OCI-LY3 (cell line): ENCODE results near the gene DOCK4.

Experiments used
- H2AFZ ChIP-seq: fragments of 200-600, 300-600 bp; shearing (Covaris generic); 2 replicates; pipeline ENCODE4 v1.6.0; 2014; ENCODE audit warnings: antibody characterized with exemption, low read depth, low read length
- H3K27ac ChIP-seq: fragments of 200-600, 300-600 bp; sonication (generic); 2 replicates; pipeline ENCODE4 v1.5.1; 2014; ENCODE audit warnings: mild to moderate bottlenecking, low read length, moderate library complexity, mixed read lengths
- H3K27me3 ChIP-seq: fragments of 200-600, 300-600 bp; sonication (generic); 2 replicates; pipeline ENCODE4 v1.6.1; 2014; ENCODE audit warnings: low read depth, low read length, mixed read lengths
- H3K36me3 ChIP-seq: fragments of 200-600, 300-600 bp; sonication (generic); replicated peaks from 2 replicates; pipeline ENCODE3; 2014; ENCODE audit warnings: low read depth, low read length, mixed read lengths
- H3K4me1 ChIP-seq: fragments of 300-600, 200-600 bp; sonication (generic); 2 replicates; pipeline ENCODE4 v1.6.1; 2014; ENCODE audit warnings: low read length, mixed read lengths
- H3K4me2 ChIP-seq: fragments of 200-600, 300-600 bp; sonication (generic); 2 replicates; pipeline ENCODE4 v1.6.1; 2014; ENCODE audit warnings: low read length, mixed read lengths
- H3K4me3 ChIP-seq: fragments of 300-600, 200-600 bp; sonication (generic); 2 replicates; pipeline ENCODE4 v1.5.1; 2014; ENCODE audit warnings: antibody characterized with exemption, mild to moderate bottlenecking, low read length, moderate library complexity
- H3K79me2 ChIP-seq: fragments of 300-600, 200-600 bp; shearing (Covaris generic); 2 replicates; pipeline ENCODE4 v1.6.1; 2014; ENCODE audit warnings: mild to moderate bottlenecking, low read length, mixed read lengths
- H3K9ac ChIP-seq: fragments of 300-600, 200-600 bp; shearing (Covaris generic); 2 replicates; pipeline ENCODE4 v1.6.0; 2014; ENCODE audit warnings: mild to moderate bottlenecking, low read length, moderate library complexity
- H3K9me3 ChIP-seq: fragments of 200-600, 300-600 bp; shearing (Covaris generic); 2 replicates; pipeline ENCODE4 v1.6.1; 2014; ENCODE audit warnings: low read length, mixed read lengths; ENCODE audit not compliant: insufficient read depth
- H4K20me1 ChIP-seq: fragments of 200-600, 300-600 bp; sonication (generic); 2 replicates; pipeline ENCODE4 v1.6.1; 2016; ENCODE audit warnings: low read length, mixed read lengths; ENCODE audit not compliant: insufficient read depth
- EZH2phosphoT487 ChIP-seq: fragments of 200-600 bp; shearing (Covaris generic); IDR thresholded peaks from 2 replicates; pipeline ENCODE4 v1.6.1; 2018; ENCODE audit warnings: antibody characterized with exemption, mixed run types, low read depth
- TF ChIP-seq, protein P1 (sequence below): fragments of 200-600, 300-600 bp; sonication (generic); IDR thresholded peaks from 2 replicates; pipeline ENCODE4 v1.5.1; 2014; ENCODE audit warnings: antibody characterized with exemption, low read length, low read depth

DOCK4 gene

GRCh38 chr7:112110175-112110574 is 96.0 kb downstream of the DOCK4 start:
- no peaks in the 10 kb centered on the region for H4K20me1 ChIP-seq
- TF ChIP-seq EZH2phosphoT487: no peak
- TF ChIP-seq, protein P1, sequence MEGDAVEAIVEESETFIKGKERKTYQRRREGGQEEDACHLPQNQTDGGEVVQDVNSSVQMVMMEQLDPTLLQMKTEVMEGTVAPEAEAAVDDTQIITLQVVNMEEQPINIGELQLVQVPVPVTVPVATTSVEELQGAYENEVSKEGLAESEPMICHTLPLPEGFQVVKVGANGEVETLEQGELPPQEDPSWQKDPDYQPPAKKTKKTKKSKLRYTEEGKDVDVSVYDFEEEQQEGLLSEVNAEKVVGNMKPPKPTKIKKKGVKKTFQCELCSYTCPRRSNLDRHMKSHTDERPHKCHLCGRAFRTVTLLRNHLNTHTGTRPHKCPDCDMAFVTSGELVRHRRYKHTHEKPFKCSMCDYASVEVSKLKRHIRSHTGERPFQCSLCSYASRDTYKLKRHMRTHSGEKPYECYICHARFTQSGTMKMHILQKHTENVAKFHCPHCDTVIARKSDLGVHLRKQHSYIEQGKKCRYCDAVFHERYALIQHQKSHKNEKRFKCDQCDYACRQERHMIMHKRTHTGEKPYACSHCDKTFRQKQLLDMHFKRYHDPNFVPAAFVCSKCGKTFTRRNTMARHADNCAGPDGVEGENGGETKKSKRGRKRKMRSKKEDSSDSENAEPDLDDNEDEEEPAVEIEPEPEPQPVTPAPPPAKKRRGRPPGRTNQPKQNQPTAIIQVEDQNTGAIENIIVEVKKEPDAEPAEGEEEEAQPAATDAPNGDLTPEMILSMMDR: no peak

GRCh38 chr7:112108981-112109380 is 97.2 kb downstream of the DOCK4 start:
- no peak overlapping the region for H3K27ac ChIP-seq
- TF ChIP-seq EZH2phosphoT487: no peak
- TF ChIP-seq, protein P1: no peak
- no peak overlapping the region for H3K4me3 ChIP-seq
- H3K4me2 ChIP-seq: no peak overlapping the region
- no peaks in the 10 kb centered on the region for H3K36me3 ChIP-seq
- H3K4me1 ChIP-seq: no peaks in the 10 kb centered on the region
- no peaks in the 10 kb centered on the region for H3K79me2 ChIP-seq
- H3K9me3 ChIP-seq: no peaks in the 10 kb centered on the region
- no peaks in the 10 kb centered on the region for H3K27me3 ChIP-seq
- H4K20me1 ChIP-seq: no peaks in the 10 kb centered on the region
- H2AFZ ChIP-seq: no peak overlapping the region
- H3K9ac ChIP-seq: no peak overlapping the region

More at GRCh38 chr7:112110175-112110574, 96.0 kb downstream of the DOCK4 start:
- Histone ChIP-seq H3K27me3 (no peaks in the 10 kb centered on the region), H2AFZ (no peak overlapping the region), H3K79me2 (no peaks in the 10 kb centered on the region), H3K9ac (no peak overlapping the region), H3K4me2 (no peak overlapping the region), H3K4me3 (no peak overlapping the region), H3K27ac (no peak overlapping the region), H3K9me3 (no peaks in the 10 kb centered on the region), H3K4me1 (no peaks in the 10 kb centered on the region), H3K36me3 (no peaks in the 10 kb centered on the region)

DNA sequence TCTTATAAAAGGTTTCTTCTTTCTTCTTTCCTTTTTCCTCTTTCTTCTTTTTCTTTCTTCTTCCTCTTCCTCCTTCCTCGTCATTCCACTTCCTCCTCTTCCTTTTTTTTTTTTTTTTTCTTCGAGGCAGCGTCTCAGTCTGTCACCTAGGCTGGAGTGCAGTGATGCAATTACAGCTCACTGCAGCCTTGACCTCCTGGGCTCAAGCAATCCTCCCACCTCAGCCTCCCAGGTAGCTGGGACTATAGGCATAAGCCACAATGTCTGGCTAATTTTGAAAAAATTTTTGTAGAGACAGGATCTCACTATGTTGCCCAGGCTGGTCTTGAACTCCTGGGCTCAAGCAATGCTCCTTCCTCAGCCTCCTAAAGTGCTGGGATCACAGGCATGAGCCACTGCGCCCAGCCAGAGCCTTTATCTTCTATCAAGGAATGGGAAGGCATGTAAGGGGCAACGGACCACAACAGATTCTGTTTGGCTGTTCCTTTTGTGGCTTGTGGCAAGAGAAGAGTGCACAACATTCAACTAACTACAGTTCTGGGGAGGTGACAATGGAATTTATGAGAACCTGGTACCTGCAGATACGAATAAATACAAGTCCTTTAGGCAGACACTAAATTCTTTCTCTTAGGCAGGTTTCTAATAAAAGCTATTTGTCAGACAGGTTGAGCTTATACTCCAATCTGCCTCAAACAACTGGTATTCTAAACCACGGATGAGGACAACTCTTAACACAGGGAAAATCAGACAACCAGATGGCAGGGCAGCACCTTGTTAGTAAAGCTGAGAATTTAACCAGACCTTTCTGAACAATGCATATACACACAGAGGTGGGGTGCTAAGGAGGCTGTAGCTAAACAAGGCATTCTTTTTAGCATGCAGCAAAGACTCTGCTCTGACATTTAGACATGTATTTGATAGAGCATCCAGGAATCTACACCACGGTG is 100.3 kb downstream of the DOCK4 start:
- H2AFZ ChIP-seq: no peak overlapping the region
- H3K27me3 ChIP-seq: no peaks in the 10 kb centered on the region
- no peaks in the 10 kb centered on the region for H4K20me1 ChIP-seq
- no peak for TF ChIP-seq EZH2phosphoT487
- TF ChIP-seq, protein P1: no peak
- no peaks in the 10 kb centered on the region for H3K36me3 ChIP-seq
- no peak overlapping the region for H3K27ac ChIP-seq
- H3K4me2 ChIP-seq: no peak overlapping the region
- H3K9ac ChIP-seq: no peak overlapping the region
- no peak overlapping the region for H3K4me3 ChIP-seq
- no peaks in the 10 kb centered on the region for H3K79me2 ChIP-seq
- H3K9me3 ChIP-seq: no peaks in the 10 kb centered on the region
- H3K4me1 ChIP-seq: peaks cover 7% of the 10 kb centered on the region

DNA sequence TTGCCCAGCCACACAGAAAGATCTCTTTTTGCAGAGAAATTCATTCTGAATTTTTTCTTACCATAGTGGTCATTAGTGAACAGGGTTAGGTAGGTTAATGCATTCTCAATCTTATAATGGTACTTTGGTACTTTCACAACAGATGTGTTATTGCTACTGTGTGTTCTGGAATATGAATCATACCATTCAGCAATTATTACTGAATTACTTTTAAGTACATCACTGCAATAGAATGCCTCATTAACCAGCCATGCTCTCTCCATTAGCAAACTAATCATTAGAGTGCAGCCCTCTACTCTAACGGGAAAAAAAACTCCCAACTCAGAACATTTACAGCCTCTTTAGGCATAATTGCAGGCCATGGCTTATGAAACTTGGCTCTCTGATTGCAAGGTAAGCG is 102.1 kb downstream of the DOCK4 start:
- Histone ChIP-seq H3K4me2 (no peak overlapping the region), H3K4me3 (no peak overlapping the region)

More for the DNA sequence above, 102.1 kb downstream of the DOCK4 start:
- no peak overlapping the region for H3K27ac ChIP-seq
- no peaks in the 10 kb centered on the region for H3K36me3 ChIP-seq
- no peaks in the 10 kb centered on the region for H3K9me3 ChIP-seq
- peaks cover 7% of the 10 kb centered on the region for H3K4me1 ChIP-seq
- H4K20me1 ChIP-seq: no peaks in the 10 kb centered on the region
- H3K27me3 ChIP-seq: no peaks in the 10 kb centered on the region
- TF ChIP-seq, protein P1: no peak
- TF ChIP-seq EZH2phosphoT487: no peak
- no peak overlapping the region for H3K9ac ChIP-seq
- H2AFZ ChIP-seq: no peak overlapping the region
- no peaks in the 10 kb centered on the region for H3K79me2 ChIP-seq
